DND-41 (cell line): ENCODE results near the gene TDRD1.

ENCODE experiments used
- EZH2 ChIP-seq: IDR thresholded peaks from 3 replicates; pipeline ENCODE4 v1.6.1; 2012; ENCODE audit warnings: borderline replicate concordance, low read depth, mild to moderate bottlenecking, moderate library complexity, low read length, inconsistent platforms; ENCODE audit not compliant: severe bottlenecking
- TF ChIP-seq, protein P1 (sequence below): IDR thresholded peaks from 2 replicates; pipeline ENCODE4 v1.5.1; 2012; ENCODE audit warnings: borderline replicate concordance, low read length, moderate library complexity, mild to moderate bottlenecking; ENCODE audit not compliant: poor library complexity, severe bottlenecking; ENCODE audit errors: extremely low read depth

GRCh38 chr10:114188900-114189299, 9.7 kb downstream of the TDRD1 start:
- TF ChIP-seq, protein P1, sequence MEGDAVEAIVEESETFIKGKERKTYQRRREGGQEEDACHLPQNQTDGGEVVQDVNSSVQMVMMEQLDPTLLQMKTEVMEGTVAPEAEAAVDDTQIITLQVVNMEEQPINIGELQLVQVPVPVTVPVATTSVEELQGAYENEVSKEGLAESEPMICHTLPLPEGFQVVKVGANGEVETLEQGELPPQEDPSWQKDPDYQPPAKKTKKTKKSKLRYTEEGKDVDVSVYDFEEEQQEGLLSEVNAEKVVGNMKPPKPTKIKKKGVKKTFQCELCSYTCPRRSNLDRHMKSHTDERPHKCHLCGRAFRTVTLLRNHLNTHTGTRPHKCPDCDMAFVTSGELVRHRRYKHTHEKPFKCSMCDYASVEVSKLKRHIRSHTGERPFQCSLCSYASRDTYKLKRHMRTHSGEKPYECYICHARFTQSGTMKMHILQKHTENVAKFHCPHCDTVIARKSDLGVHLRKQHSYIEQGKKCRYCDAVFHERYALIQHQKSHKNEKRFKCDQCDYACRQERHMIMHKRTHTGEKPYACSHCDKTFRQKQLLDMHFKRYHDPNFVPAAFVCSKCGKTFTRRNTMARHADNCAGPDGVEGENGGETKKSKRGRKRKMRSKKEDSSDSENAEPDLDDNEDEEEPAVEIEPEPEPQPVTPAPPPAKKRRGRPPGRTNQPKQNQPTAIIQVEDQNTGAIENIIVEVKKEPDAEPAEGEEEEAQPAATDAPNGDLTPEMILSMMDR = no peak
- no peak for TF ChIP-seq EZH2
